NCI-H2107 treated with DMSO at 0.1 percent for 48 hours (cell line): ENCODE data around the gene ROPN1.
A peak's percentile ranks its signal among the peaks of the same experiment; 100 is the strongest.
"Not testable (repeated sequence)": the region's sequence is repeated elsewhere in the genome, so short reads cannot be mapped to it uniquely, and the experiment has no call there.

Experiments
- DNase-seq: peaks from one replicate; lab custom pipeline; 2025; ENCODE audit not compliant: unreplicated experiment; lab: John Stamatoyannopoulos, UW

The ROPN1 gene

DNA sequence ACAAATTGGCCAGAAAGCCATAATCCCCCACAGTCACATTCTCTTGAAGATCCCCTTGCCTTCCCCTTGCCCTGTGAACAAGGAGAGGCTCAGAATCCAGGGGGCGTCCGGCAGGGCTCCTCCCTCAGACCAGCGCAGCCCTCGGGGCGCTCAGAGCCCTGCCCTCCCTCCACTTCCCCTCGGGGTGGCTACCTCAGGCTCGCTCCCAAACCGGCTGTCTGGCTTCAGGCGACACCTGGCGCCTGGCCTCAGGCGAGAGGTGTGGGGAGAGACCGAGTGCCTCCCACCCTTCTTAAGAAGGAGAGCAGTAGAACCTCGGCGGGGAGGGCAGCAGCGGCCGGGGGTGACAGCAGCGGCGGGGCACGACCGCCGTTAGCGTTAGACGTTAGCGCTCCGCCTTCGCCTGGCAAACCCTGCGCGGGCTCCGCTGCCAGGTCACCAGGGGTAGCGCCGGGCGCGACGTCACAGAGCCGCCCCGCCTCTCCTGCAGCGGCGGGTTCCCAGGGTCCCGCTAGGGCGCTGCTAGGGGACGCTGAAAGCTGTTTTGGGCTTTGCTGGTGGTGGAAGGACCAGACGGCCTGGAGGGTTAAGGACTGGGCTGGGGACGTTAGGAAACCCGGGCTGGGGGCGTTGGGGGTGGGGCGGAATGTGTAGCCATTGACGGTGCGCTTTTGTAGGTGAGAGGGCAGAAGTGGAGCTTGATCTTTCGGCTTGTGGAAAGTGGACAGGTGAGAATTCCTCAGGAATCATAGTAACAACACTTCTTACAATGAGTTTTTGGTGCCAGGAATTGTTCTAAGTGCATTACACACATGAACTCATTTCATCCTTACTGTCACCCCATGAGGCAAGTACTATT lies at the start of gene ROPN1:
ROPN1 (minus strand) TSS at position 395 of the 859 bp plus-strand sequence. CDS start 11,643 bp downstream, outside the sequence.
- not testable (repeated sequence) for DNase-seq

- no peak for DNase-seq
These were observed 49.6 kb upstream of the ROPN1 start for GRCh38 chr3:124041553-124041952.

DNA sequence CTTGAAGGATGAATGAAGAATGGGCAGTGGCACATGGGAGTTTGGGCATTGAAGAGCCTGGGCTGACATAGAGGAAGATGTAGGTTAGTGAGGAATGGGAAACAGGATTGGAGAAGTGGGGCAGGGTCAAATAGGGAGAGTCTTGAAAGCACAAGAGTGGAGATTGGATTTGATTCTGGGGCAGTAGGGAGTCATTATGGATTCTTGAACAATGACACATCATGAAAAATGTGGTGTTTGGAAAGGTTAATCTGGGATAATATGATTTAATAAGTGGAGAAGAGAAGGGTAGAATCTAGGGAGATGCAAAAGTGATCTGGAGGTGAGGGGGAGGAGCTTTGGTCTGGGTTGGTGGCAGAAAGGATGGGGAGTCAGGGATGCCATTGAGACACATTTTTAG lies 45.4 kb upstream of the ROPN1 start:
- DNase-seq = no peak

DNA sequence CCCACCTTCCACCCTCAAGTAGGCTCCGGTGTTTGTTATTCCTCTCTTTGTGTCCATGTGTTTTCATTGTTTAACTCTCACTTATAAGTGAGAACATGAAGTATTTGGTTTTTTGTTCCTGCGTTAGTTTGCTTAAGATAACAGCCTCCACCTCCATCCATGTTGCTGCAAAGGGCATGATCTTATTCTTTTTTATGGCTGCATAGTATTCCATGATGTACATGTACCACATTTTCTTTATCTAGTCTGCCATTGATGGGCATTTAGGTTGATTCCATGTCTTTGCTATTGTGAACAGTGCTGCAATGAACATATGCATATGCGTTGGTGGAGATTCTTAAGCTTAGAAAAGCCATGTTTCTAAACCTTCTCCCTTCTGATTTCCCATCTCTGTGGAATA lies 44.3 kb upstream of the ROPN1 start:
- DNase-seq = not testable (repeated sequence)

DNA sequence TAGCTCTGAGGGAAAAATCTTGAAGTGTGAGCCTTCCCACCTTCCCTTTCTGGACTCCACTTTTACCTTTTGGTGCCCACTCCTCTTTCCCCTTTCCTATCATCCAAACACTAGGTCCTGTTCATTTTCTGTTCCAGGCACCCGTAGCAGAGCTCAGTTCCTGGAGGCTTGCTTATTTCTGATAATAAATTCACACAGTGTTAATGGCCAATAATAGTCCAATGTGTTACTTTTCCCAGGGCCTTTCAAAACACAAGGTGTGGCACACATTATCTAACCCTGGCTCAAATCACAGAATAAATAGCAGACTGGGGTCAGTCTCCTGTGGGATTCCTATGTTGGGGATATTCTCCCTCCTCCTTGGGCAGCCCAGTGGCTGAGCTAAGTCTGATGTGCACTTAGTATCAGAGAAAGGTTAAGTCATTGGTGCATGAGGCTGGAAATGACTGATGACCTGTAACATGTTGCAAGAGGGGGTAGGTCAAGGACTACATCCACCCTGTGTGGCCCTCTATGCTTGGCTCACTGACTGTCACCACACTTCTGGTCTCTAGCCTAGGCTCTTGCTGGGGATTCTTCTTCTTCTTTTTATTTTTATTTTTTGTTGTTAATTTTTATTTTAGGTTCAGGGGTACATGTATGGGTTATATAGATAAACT lies 43.7 kb upstream of the ROPN1 start:
- DNase-seq = no peak

DNA sequence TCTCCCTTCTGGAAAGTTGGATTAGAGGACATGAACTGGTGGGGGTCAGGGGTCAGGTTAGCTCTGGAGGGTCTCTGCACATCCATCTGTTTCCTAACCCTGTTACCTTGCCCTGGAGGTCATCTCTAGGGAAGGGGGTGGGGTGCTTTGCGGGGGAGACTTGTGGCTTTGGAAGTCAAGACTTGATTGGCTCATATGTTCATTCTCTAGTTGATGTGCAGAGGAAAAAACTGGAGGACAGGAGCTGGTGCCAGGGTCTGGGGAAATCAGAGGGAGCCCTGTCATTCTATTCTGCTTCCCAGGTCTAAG lies 42.9 kb upstream of the ROPN1 start:
- DNase-seq = no peak

- DNase-seq = peak; percentile 20
These were observed 42.3 kb upstream of the ROPN1 start for GRCh38 chr3:124034016-124034843.

DNA sequence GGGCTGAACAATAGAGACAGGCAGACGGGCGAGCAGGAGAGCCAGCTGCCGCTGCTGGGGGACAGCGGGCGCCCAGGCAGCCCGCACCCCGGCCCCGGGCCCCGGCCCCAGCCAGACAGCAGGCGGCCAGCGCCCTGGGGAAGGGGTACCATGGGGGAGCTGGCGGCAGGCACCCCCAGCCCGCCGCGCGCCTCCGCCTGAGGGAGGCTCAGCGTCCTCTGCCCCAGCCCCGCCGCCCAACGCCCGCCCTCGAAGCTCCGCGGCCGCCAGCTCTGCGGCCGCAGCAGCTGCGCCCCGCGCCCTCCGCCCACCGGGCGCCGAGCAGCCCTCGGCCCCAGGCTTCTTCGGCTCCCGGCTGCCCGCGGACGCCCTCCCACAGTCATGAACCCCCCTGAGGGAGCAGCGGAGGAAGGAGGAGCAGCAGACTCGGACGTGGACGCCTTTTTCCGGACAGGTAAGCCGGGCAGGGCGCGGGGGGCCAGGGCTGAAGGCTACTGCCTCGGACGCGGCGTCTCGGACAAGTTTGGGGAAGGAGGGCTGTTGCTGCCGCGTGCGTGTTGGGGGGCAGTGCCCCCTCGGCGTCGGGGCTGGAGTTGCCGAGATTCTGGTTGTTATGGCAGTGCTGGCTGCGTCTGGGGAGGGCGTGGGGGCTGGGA lies 41.6 kb upstream of the ROPN1 start, which contains the start of gene KALRN:
KALRN (plus strand) TSS at position 10 of the 656 bp plus-strand sequence.
- no peak for DNase-seq

GRCh38 chr3:124032881-124033359 lies 41.0 kb upstream of the ROPN1 start:
- peak; percentile 92 for DNase-seq

GRCh38 chr3:124032311-124032880 lies 40.5 kb upstream of the ROPN1 start:
- peak; percentile 89 for DNase-seq

- DNase-seq = no peak
These were observed 34.6 kb upstream of the ROPN1 start for GRCh38 chr3:124026516-124026915.

- not testable (repeated sequence) for DNase-seq
These were observed 31.6 kb upstream of the ROPN1 start for GRCh38 chr3:124023531-124023930.

DNA sequence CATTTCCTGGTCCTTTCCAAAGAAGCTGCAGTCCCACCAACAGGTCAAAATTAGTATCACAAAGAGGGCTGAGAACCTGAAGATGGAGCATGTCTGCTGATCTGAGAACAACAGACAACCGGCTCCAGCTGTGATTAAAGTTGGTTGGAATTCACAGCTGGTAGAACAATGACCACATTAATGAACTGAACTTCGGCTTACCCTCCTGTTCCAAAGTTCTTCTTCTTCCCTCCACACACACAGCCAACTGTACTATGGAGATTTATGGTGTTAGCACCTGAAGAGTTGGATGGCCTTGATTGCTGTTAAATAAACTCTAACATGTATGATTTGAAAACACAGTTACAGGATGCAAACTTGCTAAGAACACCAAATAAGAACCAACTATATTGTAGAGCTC lies 27.4 kb upstream of the ROPN1 start:
- no peak for DNase-seq

- DNase-seq = peak; percentile 24
These were observed 25.6 kb upstream of the ROPN1 start for GRCh38 chr3:124017502-124017901.

DNA sequence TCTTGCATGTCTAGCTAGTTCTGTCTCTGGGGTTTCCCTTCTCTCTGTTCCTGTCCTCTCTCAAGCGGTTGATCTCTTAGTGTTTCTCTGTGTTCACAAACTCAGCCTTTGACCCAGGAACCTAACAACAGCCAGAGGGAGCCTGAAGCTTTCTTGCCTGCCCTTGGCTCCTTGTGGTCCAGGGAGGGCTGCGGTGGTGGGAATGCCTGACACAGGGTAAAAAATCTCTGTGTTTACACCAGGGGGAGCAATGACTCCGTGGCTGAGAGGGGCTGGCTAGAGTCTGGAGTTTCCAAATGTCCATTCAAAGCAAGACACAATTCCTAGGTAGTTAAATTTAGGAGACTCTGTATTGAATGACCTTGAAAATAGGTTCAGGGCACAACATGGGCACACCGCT lies 24.6 kb upstream of the ROPN1 start:
- DNase-seq = peak; percentile 54

- DNase-seq = no peak
These were observed 22.5 kb upstream of the ROPN1 start for GRCh38 chr3:124014366-124014942.

DNA sequence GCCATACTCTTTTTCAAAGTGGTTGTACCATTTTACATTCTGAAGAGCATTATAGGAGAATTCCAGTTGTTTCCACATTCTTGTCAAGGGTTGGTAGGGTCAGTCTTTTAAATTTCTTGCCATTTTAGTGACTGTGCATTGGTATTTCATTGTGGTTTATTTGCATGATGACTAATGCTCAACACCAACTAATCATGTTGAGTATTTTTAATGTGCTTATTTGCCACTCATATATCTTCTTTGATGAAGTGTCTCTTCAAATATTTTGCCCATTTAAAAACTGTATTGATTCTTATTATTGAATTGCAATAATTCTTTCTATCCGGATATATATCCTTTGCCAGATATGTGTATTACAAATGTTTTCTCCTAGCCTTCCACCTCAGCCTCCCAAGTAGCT lies 16.4 kb upstream of the ROPN1 start:
- DNase-seq = not testable (repeated sequence)

DNA sequence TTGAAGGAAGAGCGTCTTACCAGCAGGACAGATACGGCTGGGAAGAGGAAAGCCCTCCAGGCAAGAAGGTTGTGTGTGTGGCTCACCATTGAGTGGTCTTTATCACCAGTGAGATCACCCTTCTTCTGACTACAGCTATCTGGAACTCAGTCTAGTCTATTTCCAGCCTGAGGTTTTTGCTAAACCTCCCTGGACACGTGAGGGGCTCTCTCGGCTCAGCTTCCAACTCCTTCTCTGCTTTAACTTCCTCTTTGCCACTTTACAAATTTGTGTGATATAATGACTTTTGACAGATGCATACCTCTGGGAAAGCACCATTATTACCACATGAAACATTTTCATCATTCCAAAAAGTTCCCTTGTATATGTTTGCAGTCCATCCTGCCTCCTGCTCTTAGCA lies 15.3 kb upstream of the ROPN1 start:
- no peak for DNase-seq

DNA sequence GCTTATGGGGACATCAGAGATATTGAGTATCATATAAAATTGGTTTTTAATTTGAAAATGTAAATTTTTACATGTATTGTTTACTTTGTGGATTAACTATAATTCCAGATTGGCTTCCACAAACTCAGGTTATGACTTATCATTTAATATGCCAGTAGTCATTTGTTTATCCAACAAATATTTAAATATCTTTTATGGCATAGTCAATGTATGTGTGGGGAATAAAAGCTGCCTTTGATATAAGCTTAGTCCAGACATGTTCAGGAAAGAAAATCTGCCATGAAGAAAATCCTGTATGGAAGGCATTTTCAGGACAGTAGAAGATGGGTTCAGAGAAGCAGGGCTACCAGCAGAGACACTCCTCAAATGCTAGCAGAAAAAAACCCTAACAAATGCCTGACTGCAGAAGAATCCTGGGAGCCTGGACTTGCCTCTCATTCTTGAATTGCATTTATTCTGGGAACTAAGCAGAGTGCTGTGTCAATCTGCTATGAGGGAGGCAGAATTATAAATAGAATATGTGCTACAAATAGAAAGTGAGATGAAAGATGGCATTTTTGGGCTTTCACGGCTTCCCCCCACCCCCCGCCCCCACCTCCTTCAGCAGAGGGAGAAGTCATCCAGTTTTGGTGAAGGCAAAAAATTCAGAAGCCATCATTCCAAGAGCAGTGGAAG lies 10.6 kb upstream of the ROPN1 start:
- DNase-seq = not testable (repeated sequence)

DNA sequence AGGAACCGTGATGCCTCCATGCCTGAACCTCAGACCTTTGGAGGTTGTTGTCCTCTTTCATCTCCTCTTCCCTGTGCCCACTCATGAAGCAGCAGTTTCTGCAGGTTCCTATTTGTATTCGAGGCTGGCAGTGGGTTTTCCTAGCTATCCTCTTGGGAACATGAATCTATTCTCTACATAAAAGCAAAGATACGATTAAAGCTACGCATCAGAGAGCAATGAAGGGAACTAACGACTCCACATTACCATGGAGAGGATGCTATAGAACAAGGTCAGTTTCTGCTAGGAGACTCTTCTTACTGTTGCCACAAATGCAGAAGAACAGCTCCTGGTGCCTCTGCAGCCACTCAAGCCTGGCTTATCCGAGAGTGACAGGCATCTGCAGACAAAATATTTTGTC lies 9.4 kb upstream of the ROPN1 start:
- peak; percentile 22 for DNase-seq
